Stimulated activated naive CD4-positive, alpha-beta T cell (primary cell): ENCODE measurements around the gene PIK3CB.
A peak's percentile ranks its signal among the peaks of the same experiment; 100 is the strongest.
"Not testable (repeated sequence)": the region's sequence is repeated elsewhere in the genome, so short reads cannot be mapped to it uniquely, and the experiment has no call there.

Experiments
- DNase-seq, 6 experiments: peaks; one replicate each; lab custom pipeline; 2025; lab: John Stamatoyannopoulos, UW

PIK3CB gene

GRCh38 chr3:138846824-138847223 lies 12.1 kb upstream of the PIK3CB start:
- DNase-seq = not testable (repeated sequence)

- no peak for DNase-seq
These were observed 11.6 kb upstream of the PIK3CB start for GRCh38 chr3:138846262-138846791.

- DNase-seq = no peak
These were observed 11.0 kb upstream of the PIK3CB start for GRCh38 chr3:138845771-138846173.

- DNase-seq = no peak
These were observed 10.5 kb upstream of the PIK3CB start for GRCh38 chr3:138845181-138845601.

- DNase-seq = no peak
These were observed 7.9 kb upstream of the PIK3CB start for GRCh38 chr3:138842483-138843188.

GRCh38 chr3:138838385-138838784 lies 3.7 kb upstream of the PIK3CB start:
- DNase-seq = not testable (repeated sequence)

- not testable (repeated sequence) for DNase-seq
These were observed 1.1 kb upstream of the PIK3CB start for GRCh38 chr3:138835846-138836245.

GRCh38 chr3:138835397-138835757 lies 649 bp upstream of the PIK3CB start:
- peak in 1 of 6 experiments; percentile 45 for DNase-seq

GRCh38 chr3:138833899-138834595 lies 681 bp downstream of the PIK3CB start:
- peak in 1 of 6 experiments; percentile 56 for DNase-seq

- DNase-seq = not testable (repeated sequence)
These were observed 2.2 kb downstream of the PIK3CB start for GRCh38 chr3:138832473-138833057.

- DNase-seq = no peak
These were observed 4.7 kb downstream of the PIK3CB start for GRCh38 chr3:138829886-138830510.

GRCh38 chr3:138829097-138829496 lies 5.6 kb downstream of the PIK3CB start:
- no peak for DNase-seq

- no peak for DNase-seq
These were observed 7.5 kb downstream of the PIK3CB start for GRCh38 chr3:138827222-138827621.

- DNase-seq = no peak
These were observed 9.4 kb downstream of the PIK3CB start for GRCh38 chr3:138825336-138825735.

GRCh38 chr3:138824114-138824506 lies 10.6 kb downstream of the PIK3CB start:
- DNase-seq = no peak

GRCh38 chr3:138820379-138820778 lies 14.3 kb downstream of the PIK3CB start:
- not testable (repeated sequence) for DNase-seq

- DNase-seq = no peak
These were observed 16.4 kb downstream of the PIK3CB start for GRCh38 chr3:138818185-138818860.

- no peak for DNase-seq
These were observed 17.0 kb downstream of the PIK3CB start for GRCh38 chr3:138817695-138818094.

- DNase-seq = no peak
These were observed 21.9 kb downstream of the PIK3CB start for GRCh38 chr3:138812806-138813205.

- no peak for DNase-seq
These were observed 25.1 kb downstream of the PIK3CB start for GRCh38 chr3:138809500-138810256.
